ENCODE data around the gene TTC27.

GRCh38 chr2:32723467-32724079 lies 95.7 kb downstream of the TTC27 start:
- TF ChIP-seq EZH2 (IDR thresholded peaks at IDR 0.05; ENCODE audit: insufficient read depth, poor library complexity, severe bottlenecking): no peak
- no peak for TF ChIP-seq EZH2phosphoT487 (IDR thresholded peaks at IDR 0.05; ENCODE audit: insufficient read depth, low read depth)
